DMS 273 treated with DMSO at 0.1 percent for 48 hours (cell line): Measurements from ENCODE around the gene ZCCHC7.
"Not testable (repeated sequence)": the region's sequence is repeated elsewhere in the genome, so short reads cannot be mapped to it uniquely, and the experiment has no call there.

Source experiments
- DNase-seq: peaks from one replicate; lab custom pipeline; 2025; lab: John Stamatoyannopoulos, UW

ZCCHC7 gene

DNA sequence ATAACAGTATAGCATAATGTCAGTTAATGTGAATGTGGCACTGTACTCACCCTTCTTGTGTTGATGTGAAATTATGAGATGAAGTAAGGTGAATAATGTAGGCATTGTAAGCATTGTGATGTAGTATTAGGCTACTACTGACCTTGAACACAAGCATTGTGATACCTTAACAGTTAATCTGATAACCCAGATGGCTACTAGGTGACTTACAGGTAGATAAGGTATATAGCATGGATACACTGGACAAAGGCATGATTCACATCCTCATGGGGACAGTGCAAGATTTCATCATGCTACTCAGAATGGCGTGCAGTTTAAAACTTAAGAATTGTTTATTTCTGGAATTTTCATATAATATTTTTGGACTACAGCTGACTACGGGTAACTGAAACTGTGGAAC, 134.8 kb downstream of the ZCCHC7 start:
- no peak for DNase-seq

DNA sequence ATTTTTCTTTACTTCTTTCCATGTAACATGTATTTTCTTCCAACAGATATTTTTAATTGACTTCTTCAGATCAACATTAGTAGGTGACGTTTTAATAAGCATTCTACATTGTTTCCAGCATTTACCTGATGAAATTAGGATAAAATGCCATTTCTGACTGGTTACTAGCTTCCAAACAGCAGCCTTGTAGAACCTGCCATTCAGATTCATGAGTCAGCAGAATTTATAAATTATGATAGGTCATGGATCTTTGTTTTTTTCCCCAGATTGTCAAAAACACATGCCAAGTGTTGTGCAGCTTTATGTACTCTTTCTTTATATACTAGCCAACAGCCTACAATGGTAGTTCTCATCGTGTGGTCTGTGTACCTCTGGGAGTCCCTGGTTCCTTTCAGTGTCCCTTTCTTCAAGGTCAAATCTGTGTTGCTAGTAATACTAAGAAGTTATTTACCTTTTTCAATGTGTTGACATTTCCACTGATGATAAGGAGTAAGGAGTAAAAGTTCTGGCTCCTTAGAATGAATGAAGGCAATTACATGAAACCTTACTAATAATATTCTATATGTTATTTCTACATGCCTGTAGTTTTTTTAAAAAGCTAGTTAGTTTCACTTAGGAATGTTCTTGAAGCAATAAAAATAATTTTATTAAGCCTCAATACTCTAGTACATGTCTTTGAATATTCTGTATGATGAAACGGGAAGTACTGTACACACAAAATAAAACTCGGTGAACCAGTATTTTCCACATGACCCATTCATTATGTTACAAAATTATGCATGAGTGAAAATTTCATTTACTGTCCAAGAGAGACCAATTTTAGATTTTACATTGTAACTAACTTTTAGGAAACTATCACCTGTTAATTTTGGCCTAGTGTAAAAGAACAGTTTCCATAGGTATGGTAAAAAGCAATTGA, 135.8 kb downstream of the ZCCHC7 start:
- DNase-seq = no peak

DNA sequence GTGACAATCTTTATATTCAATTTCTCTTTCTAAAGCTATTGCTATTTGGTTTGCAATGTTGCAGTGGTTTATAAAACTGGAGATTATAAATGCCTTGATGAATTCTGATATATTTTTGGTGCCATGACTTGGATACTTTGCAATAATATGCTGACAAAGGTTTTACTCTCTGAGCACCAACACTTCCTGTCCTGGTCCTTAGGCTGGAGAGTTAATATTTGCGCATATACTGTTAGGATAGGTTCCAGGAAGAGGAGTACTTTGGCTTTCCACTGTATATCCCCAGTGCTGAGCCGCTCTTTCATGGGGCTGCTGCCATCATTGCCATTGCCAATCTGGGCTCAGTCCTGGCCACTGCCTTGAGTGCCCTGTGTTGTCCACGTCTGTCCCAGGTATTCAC, 139.6 kb downstream of the ZCCHC7 start:
- no peak for DNase-seq

DNA sequence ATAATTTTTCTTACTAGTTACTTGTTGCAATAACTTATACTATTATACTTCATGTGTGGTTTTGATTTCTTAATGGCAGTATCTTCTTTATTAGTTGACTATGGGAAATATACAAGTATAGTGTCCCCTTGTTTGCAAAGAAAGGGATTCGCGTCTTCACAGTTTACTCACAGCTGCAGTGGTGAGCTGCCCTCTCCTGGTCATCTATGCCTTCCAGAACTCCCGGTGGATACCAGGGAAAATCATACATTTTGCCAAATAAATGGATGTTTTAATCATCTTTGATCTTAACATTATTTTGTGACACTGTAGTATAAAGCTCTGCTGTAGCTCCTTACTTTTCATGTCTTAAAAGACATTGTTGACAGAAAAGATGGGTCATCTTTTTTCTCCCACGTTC, 142.0 kb downstream of the ZCCHC7 start:
- no peak for DNase-seq

GRCh38 chr9:37264539-37264938, 144.2 kb downstream of the ZCCHC7 start:
- DNase-seq = no peak

DNA sequence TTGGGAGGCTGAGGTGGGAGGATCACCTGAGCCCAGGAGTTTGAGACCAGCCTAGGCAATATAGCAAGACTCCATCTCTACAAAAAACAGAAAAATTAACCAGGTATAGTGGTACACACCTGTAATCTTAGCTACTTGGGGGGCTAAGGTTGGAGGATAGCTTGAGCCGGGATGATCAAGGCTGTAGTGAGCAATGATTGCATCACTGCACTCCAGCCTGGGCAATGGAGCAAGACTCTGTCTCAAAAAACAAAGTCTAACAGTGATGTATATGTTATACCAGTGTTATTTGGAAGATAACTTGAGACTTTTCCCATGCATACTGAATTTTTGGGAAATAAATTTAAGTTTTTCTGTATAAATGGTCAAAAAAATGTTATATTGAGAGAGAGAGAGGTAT, 146.3 kb downstream of the ZCCHC7 start:
- no peak for DNase-seq

DNA sequence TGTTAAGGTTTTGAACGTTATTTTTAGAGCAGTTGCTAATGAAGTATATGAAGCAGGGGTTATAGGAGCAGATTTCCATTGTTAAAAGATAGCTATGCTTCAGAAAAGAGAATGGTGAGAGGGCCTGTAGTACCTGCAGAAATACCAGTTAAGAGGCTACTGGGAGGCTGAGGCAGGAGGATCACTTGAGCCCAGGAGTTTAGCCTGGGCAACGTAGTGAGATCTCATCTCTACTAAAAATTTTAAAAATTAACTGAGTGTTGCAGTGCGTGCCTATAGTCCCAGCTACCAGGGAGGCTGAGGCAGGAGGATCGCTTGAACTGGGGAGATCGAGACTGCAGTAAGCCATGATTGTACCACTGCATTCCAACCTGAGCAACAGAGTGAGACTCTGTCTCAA, 148.8 kb downstream of the ZCCHC7 start:
- no peak for DNase-seq

GRCh38 chr9:37271679-37272078, 151.3 kb downstream of the ZCCHC7 start:
- no peak for DNase-seq

- DNase-seq = no peak
Observed at GRCh38 chr9:37273595-37273994, 153.2 kb downstream of the ZCCHC7 start.

GRCh38 chr9:37281541-37281940, 161.2 kb downstream of the ZCCHC7 start:
- DNase-seq = no peak

GRCh38 chr9:37283730-37284325, 163.5 kb downstream of the ZCCHC7 start:
- DNase-seq = no peak

DNA sequence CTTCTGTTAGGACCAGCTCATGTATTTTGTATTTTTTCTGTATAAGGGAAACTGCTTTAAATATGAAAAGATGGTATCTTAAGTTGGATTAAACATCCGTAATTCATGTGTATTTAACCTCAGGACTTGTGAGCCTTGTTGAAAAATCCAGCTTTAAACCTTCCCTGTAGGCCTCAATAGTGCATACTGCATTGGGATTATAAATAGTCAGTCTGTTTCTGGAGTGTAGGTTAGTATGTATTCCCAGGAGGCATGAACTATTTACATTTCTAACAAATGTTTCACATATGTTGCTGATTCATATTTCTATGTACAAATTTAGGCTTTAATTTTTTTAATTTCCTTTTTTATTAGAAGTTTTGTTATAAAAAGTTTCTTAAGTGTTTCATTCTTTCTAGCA, 164.3 kb downstream of the ZCCHC7 start:
- DNase-seq = no peak

DNA sequence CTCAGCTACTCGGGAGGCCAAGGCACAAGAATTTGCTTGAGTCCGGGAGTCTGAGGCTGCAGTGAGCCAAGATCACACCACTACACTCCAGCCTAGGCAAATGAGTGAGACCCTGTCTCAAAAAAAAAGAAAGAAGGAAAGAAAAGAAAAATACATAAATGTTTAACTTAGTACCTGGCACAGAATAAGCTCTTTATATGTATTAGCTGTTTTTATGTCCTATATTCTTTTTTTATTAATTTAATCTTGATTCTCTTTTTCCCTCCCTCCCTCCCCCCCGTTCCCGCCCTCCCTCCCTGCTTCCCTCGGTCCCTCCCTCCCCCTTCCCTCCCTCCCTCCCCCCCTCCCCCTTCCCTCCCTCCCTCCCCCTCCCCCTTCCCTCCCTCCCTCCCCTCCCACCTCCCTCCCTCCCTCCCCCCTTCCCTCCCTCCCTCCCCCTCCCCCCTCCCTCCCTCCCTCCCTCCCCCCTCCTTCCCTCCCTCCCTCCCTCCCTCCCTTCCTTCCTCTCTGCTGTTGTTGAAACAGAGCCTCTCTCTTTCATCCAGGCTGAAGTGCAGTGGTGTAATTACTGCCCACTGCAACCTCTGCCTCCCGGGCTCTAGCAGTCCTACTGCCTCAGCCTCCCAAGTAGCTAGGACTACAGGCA, 166.3 kb downstream of the ZCCHC7 start:
- DNase-seq = no peak

- no peak for DNase-seq
Observed at GRCh38 chr9:37287317-37287716, 166.9 kb downstream of the ZCCHC7 start.

GRCh38 chr9:37289631-37290030, 169.3 kb downstream of the ZCCHC7 start:
- DNase-seq = no peak

GRCh38 chr9:37290366-37290939, 170.1 kb downstream of the ZCCHC7 start:
- DNase-seq = no peak

DNA sequence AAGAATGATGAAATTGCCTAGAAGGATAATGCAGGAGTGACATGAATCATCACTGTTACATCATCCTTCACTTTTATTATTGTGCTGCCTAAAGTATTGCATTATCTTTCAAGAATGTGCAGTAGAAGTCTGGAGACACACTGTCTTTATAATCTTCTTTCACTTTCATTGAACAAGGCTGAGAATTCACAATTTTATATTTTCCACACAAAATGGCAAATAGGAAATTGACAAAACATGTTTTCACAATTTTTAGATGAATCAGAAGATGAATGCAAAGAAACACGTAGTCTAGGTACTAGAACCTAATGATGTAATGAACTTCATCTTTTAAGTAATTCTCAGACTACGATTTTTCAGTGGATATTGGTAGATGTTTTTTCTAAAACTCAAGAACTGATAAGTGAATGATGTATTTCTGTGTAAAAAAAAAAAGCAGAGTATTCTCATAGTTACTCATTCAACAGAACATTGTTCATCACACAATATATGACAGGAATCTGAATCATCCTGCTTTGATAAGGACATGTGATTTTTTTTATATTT, 170.6 kb downstream of the ZCCHC7 start:
- no peak for DNase-seq

GRCh38 chr9:37291612-37292238, 171.4 kb downstream of the ZCCHC7 start:
- not testable (repeated sequence) for DNase-seq

GRCh38 chr9:37292896-37293295, 172.5 kb downstream of the ZCCHC7 start:
- DNase-seq = no peak

DNA sequence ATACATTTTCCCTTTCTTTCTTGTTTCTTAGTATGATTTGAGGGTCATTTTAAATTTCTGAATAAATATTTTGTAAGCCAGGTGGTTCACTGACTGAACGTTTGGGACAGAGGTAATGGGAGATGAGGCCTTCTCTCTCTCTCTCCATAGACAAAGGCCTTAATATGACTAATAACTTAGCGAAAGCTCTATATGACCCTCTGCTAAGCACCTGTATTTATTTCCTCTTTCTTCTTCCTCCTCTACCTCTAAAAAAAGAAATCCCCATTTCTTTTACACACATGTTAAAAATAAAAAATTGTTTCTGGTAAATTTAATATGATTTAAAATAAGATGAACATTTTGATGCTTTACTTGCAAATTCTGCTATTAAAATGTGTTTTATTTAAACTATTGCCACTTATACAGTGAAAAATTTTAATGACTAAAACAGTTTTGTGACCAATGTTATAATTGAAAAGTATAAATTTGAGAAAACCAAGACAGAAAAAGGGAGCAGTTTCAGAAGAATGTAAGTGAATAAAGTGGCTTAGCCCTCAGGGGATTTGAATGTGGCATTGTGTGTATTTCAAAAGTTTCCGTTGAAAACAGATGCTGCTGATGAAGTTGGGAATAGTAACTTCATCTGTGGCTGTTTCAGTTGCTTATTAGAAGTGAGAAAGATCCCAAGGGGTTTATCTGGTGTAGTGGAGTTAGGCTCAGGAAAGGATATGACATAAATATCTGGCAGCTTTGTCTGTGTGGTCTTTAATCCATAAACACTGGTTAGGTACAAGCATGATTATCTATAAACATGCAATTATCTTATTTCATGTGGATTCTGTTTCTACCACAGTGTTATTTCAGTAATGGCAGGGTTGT, 173.5 kb downstream of the ZCCHC7 start:
- no peak for DNase-seq

- DNase-seq = no peak
Observed at GRCh38 chr9:37295178-37295577, 174.8 kb downstream of the ZCCHC7 start.
